K562 (cell line): Measurements from ENCODE around the gene FAM184B. TPM values are rescaled to one million over a fixed set of nuclear protein-coding genes. Genes with fewer than 3 reads are reported as not detected.

Source experiments
- ATF7 ChIP-seq: fragments of 450-650 bp; IDR thresholded peaks from 2 replicates; pipeline ENCODE4 v1.7.1; 2014; ENCODE audit warnings: mild to moderate bottlenecking, moderate library complexity
- CEBPG ChIP-seq, 3 experiments: fragments of 200-800 bp in 1 of 3; sonication (Bioruptor generic) in 1 of 3; sonication (generic) in 1 of 3; formaldehyde crosslinking in 1 of 3; IDR thresholded peaks in 2 of 3; conservative IDR thresholded peaks in 1 of 3; 2 replicates each; pipeline versions ENCODE4 v1.6.1 to v1.8.0; 2016 to 2022; ENCODE audit warnings: missing compliant biosample characterization in 2 of 3, missing genetic modification characterization in 2 of 3, mild to moderate bottlenecking in 1 of 3, missing genetic modification reagents in 1 of 3
- CREM ChIP-seq: IDR thresholded peaks from 2 replicates; pipeline ENCODE4 v1.6.1; 2014; ENCODE audit warnings: antibody characterized with exemption, low read depth
- ETV1 ChIP-seq: fragments of 450-650 bp; conservative IDR thresholded peaks from 2 replicates; pipeline ENCODE4 v1.6.1; 2016; ENCODE audit warnings: missing genetic modification characterization, control low read depth, low read depth, missing compliant biosample characterization
- ETV6 ChIP-seq, 3 experiments: fragments of 150-350 bp in 1 of 3; sonication (generic) in 1 of 3; formaldehyde crosslinking in 1 of 3; IDR thresholded peaks; 2 replicates each; pipeline versions ENCODE4 v1.6.1 to v1.8.0; 2014 to 2022; ENCODE audit warnings: borderline replicate concordance in 2 of 3, low read depth in 2 of 3, antibody characterized with exemption in 1 of 3, low read length in 1 of 3, mild to moderate bottlenecking in 1 of 3, missing genetic modification reagents in 1 of 3
- HLTF ChIP-seq: fragments of 450-650 bp; IDR thresholded peaks from 2 replicates; pipeline ENCODE4 v1.6.1; 2016
- MAFK ChIP-seq: IDR thresholded peaks from 2 replicates; pipeline ENCODE4 v1.6.1; 2011; ENCODE audit warnings: low read length, improper control_type of control experiment
- MAX ChIP-seq: sonication (generic); formaldehyde crosslinking; IDR thresholded peaks from 2 replicates; pipeline ENCODE4 v1.9.0; 2022; ENCODE audit warnings: mild to moderate bottlenecking, missing genetic modification reagents
- MYC ChIP-seq, 2 experiments: fragments of 250-450 bp in 1 of 2; sonication (Bioruptor Pico) in 1 of 2; IDR thresholded peaks; 2 replicates each; pipeline versions ENCODE4 v1.5.1 to v1.6.1; 2012 to 2021; ENCODE audit warnings: low read depth in 2 of 2, borderline replicate concordance in 1 of 2, improper control_type of control experiment in 1 of 2, low read length in 1 of 2, mild to moderate bottlenecking in 1 of 2, moderate library complexity in 1 of 2
- PPARD ChIP-seq: fragments of 250-450 bp; sonication (Bioruptor Pico); IDR thresholded peaks from 2 replicates; pipeline ENCODE4 v1.8.0; 2022; ENCODE audit warnings: inconsistent platforms, mild to moderate bottlenecking, moderate library complexity
- RBFOX2 ChIP-seq: fragments of 200-400 bp; formaldehyde crosslinking; IDR thresholded peaks from 2 replicates; pipeline ENCODE4 v1.6.1; 2017; ENCODE audit warnings: low read depth, mild to moderate bottlenecking, low read length, moderate library complexity
- RBM22 ChIP-seq: fragments of 200-400 bp; formaldehyde crosslinking; IDR thresholded peaks from 2 replicates; pipeline ENCODE4 v1.6.1; 2018; ENCODE audit warnings: low read length, low read depth; ENCODE audit not compliant: poor library complexity, severe bottlenecking
- VEZF1 ChIP-seq: fragments of 200-800 bp; sonication (Bioruptor generic); IDR thresholded peaks from 2 replicates; pipeline ENCODE4 v1.6.1; 2017; ENCODE audit warnings: missing genetic modification characterization, missing compliant biosample characterization
- ZNF224 ChIP-seq: sonication (generic); formaldehyde crosslinking; IDR thresholded peaks from 2 replicates; pipeline ENCODE4 v1.8.0; 2022; ENCODE audit warnings: mild to moderate bottlenecking, missing genetic modification reagents
- ZNF232 ChIP-seq: sonication (generic); formaldehyde crosslinking; IDR thresholded peaks from 2 replicates; pipeline ENCODE4 v1.8.0; 2022; ENCODE audit warnings: mild to moderate bottlenecking, missing genetic modification reagents
- polyA plus RNA-seq, 8 experiments: library from polyadenylated mRNA; depleted of rRNA in 4 of 8; stranded (reverse) in 5 of 8; unstranded in 3 of 8; fragments of >200 nt; fragmentation: Nextera tagmentation in 2 of 8; fragmentation: Illumina TruSeq in 1 of 8; extraction: Ambion mirVana in 2 of 8; extraction: Trizol in 1 of 8; gene quantifications; 2 replicates each; pipeline versions ENCODE4 v1.2.1 to v1.2.3, GENCODE V29; 2011 to 2014; ENCODE audit warnings: inconsistent platforms in 1 of 8, missing spikeins in 1 of 8
- total RNA-seq, 7 experiments: library from RNA; depleted of rRNA in 6 of 7; stranded (reverse); fragments of >200 nt in 6 of 7; fragmentation: Illumina TruSeq in 2 of 7; extraction: Trizol in 2 of 7; gene quantifications; 2 replicates each; pipeline versions ENCODE4 v1.2.1 to v1.2.3, GENCODE V29; 2011 to 2021; ENCODE audit warnings: low replicate concordance in 1 of 7
- TF ChIP-seq, protein P1 (sequence below): fragments of 250-450 bp; sonication (Bioruptor Pico); IDR thresholded peaks from 2 replicates; pipeline ENCODE4 v1.9.0; 2021; ENCODE audit warnings: mild to moderate bottlenecking, inconsistent platforms
- TF ChIP-seq, protein P2 (sequence below): fragments of 200-800 bp; sonication (Bioruptor generic); IDR thresholded peaks from 2 replicates; pipeline ENCODE4 v1.6.1; 2017; ENCODE audit warnings: missing genetic modification characterization, missing compliant biosample characterization

Gene FAM184B
- total and polyA plus RNA-seq, 9 of the 15 experiments (the other 6 are each of a cell fraction or from before 2014, with no cell fraction given), result not detected

GRCh38 chr4:17810260-17811077, 29.0 kb upstream of the FAM184B start, which contains the start of the genes DCAF16 and NCAPG (continued):
- TF ChIP-seq, protein P1, sequence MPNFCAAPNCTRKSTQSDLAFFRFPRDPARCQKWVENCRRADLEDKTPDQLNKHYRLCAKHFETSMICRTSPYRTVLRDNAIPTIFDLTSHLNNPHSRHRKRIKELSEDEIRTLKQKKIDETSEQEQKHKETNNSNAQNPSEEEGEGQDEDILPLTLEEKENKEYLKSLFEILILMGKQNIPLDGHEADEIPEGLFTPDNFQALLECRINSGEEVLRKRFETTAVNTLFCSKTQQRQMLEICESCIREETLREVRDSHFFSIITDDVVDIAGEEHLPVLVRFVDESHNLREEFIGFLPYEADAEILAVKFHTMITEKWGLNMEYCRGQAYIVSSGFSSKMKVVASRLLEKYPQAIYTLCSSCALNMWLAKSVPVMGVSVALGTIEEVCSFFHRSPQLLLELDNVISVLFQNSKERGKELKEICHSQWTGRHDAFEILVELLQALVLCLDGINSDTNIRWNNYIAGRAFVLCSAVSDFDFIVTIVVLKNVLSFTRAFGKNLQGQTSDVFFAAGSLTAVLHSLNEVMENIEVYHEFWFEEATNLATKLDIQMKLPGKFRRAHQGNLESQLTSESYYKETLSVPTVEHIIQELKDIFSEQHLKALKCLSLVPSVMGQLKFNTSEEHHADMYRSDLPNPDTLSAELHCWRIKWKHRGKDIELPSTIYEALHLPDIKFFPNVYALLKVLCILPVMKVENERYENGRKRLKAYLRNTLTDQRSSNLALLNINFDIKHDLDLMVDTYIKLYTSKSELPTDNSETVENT, result peak; percentile 57; the same call in 1 of the 2 replicates
- TF ChIP-seq HLTF (no peak), ZNF224 (CRISPR knock-in tag) (peak; percentile 94; the same call in 1 of the 2 replicates), PPARD (CRISPR knock-in tag) (no peak), ZNF232 (CRISPR knock-in tag) (peak; percentile 96), MAFK (no peak), CEBPG (CRISPR knock-in tag; IDR thresholded peaks at IDR 0.05) (0 out of 2 replicates have a peak, but pooled peaks have one; percentile 13), CEBPG (tag; conservative IDR thresholded peaks at IDR 0.05 in 1 of 2, IDR thresholded peaks at IDR 0.05 in 1 of 2) (no peak), MYC (IDR thresholded peaks at IDR 0.05; ENCODE audit: low read depth, low read length) (peak; percentile 63; the same call in 1 of the 2 replicates), MYC (CRISPR knock-in tag; IDR thresholded peaks at IDR 0.05; ENCODE audit: borderline replicate concordance, low read depth) (no peak), CREM (peak; percentile 94), ATF7 (peak; percentile 55; the same call in 1 of the 2 replicates), RBM22 (no peak), RBFOX2 (peak; percentile 99), ETV1 (peak; percentile 84), ETV6 (IDR thresholded peaks at IDR 0.05; ENCODE audit: borderline replicate concordance in 1 of 2, low read depth in 2 of 2, low read length in 1 of 2) (no peak), ETV6 (CRISPR knock-in tag; IDR thresholded peaks at IDR 0.05; ENCODE audit: borderline replicate concordance) (peak; percentile 96; the same call in 1 of the 2 replicates), MAX (CRISPR knock-in tag) (peak; percentile 99), VEZF1 (CRISPR knock-in tag) (peak; percentile 52; the same call in 1 of the 2 replicates)
- TF ChIP-seq, protein P2, sequence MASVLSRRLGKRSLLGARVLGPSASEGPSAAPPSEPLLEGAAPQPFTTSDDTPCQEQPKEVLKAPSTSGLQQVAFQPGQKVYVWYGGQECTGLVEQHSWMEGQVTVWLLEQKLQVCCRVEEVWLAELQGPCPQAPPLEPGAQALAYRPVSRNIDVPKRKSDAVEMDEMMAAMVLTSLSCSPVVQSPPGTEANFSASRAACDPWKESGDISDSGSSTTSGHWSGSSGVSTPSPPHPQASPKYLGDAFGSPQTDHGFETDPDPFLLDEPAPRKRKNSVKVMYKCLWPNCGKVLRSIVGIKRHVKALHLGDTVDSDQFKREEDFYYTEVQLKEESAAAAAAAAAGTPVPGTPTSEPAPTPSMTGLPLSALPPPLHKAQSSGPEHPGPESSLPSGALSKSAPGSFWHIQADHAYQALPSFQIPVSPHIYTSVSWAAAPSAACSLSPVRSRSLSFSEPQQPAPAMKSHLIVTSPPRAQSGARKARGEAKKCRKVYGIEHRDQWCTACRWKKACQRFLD (CRISPR knock-in tag), result 0 out of 2 replicates have a peak, but pooled peaks have one; percentile 40
